Activated naive CD8-positive, alpha-beta T cell treated with anti-CD3 and anti-CD28 coated beads, Interleukin-2, amount 50 U/mL, for 24 hours (primary cell): ENCODE data around the gene HCLS1.
"Not testable (repeated sequence)": the region's sequence is repeated elsewhere in the genome, so short reads cannot be mapped to it uniquely, and the experiment has no call there.

Source experiments
- ATAC-seq: fragments of 150-1000 bp; cut with Tn5 transposase; one replicate; pipeline ENCODE4 v1.10.0; 2021
- DNase-seq: peaks from one replicate; pipeline ENCODE4 v3.0.0; 2021
- H3K27ac Mint-ChIP-seq: one replicate; pipeline ENCODE4 v1.8.0; 2021; ENCODE audit warnings: mild to moderate bottlenecking, mixed read lengths
- H3K27me3 Mint-ChIP-seq: one replicate; pipeline ENCODE4 v1.8.0; 2021; ENCODE audit warnings: mixed read lengths
- H3K36me3 Mint-ChIP-seq: one replicate; pipeline ENCODE4 v1.8.0; 2021; ENCODE audit warnings: low read depth, mixed read lengths
- H3K4me1 Mint-ChIP-seq: one replicate; pipeline ENCODE4 v1.8.0; 2021; ENCODE audit warnings: mixed read lengths
- H3K4me3 Mint-ChIP-seq: one replicate; pipeline ENCODE4 v1.8.0; 2021; ENCODE audit warnings: mild to moderate bottlenecking, moderate library complexity, mixed read lengths
- H3K9me3 Mint-ChIP-seq: one replicate; pipeline ENCODE4 v1.8.0; 2021; ENCODE audit warnings: mixed read lengths

The HCLS1 gene

GRCh38 chr3:121595765-121596406, 64.8 kb downstream of the HCLS1 start:
- DNase-seq (no peak), ATAC-seq (no peak)
- Mint-ChIP-seq H3K27ac (no peak overlapping the region), H3K4me1 (no peaks in the 10 kb centered on the region), H3K9me3 (no peaks in the 10 kb centered on the region), H3K36me3 (no peaks in the 10 kb centered on the region), H3K27me3 (no peaks in the 10 kb centered on the region), H3K4me3 (no peak overlapping the region)

GRCh38 chr3:121594850-121595249, 65.9 kb downstream of the HCLS1 start:
- Mint-ChIP-seq H3K36me3 (no peaks in the 10 kb centered on the region), H3K9me3 (no peaks in the 10 kb centered on the region), H3K4me3 (no peak overlapping the region), H3K27me3 (no peaks in the 10 kb centered on the region), H3K4me1 (no peaks in the 10 kb centered on the region), H3K27ac (no peak overlapping the region)
- DNase-seq, result no peak
- no peak for ATAC-seq

GRCh38 chr3:121593806-121594205, 66.9 kb downstream of the HCLS1 start:
- not testable (repeated sequence) for H3K27ac Mint-ChIP-seq, H3K27me3 Mint-ChIP-seq, H3K36me3 Mint-ChIP-seq, H3K4me3 Mint-ChIP-seq, H3K4me1 Mint-ChIP-seq, ATAC-seq, H3K9me3 Mint-ChIP-seq, DNase-seq

GRCh38 chr3:121592856-121593702, 67.6 kb downstream of the HCLS1 start, which contains the start of gene FBXO40:
TSS of gene FBXO40 (plus strand) at chr3:121593379. CDS start at chr3:121620576, 27,197 bp downstream.
- H3K4me3 Mint-ChIP-seq, result no peak within 1 kb of the TSS
- H3K36me3 Mint-ChIP-seq, result no peaks in the 10 kb centered on the region
- H3K9me3 Mint-ChIP-seq, result no peaks in the 10 kb centered on the region
- peaks cover 2% of the 10 kb centered on the region for H3K27me3 Mint-ChIP-seq
- no peak within 1 kb of the TSS for H3K27ac Mint-ChIP-seq
- DNase-seq (no peak), ATAC-seq (no peak)
- H3K4me1 Mint-ChIP-seq, result no peaks in the 10 kb centered on the region

GRCh38 chr3:121584418-121584817, 76.3 kb downstream of the HCLS1 start:
- H3K4me3 Mint-ChIP-seq, result no peak overlapping the region
- ATAC-seq (no peak), DNase-seq (no peak)
- H3K4me1 Mint-ChIP-seq, result no peaks in the 10 kb centered on the region
- H3K36me3 Mint-ChIP-seq, result no peaks in the 10 kb centered on the region
- H3K9me3 Mint-ChIP-seq, result no peaks in the 10 kb centered on the region
- H3K27me3 Mint-ChIP-seq, result peaks cover 11% of the 10 kb centered on the region
- H3K27ac Mint-ChIP-seq, result no peak overlapping the region

GRCh38 chr3:121581691-121582090, 79.0 kb downstream of the HCLS1 start:
- Mint-ChIP-seq H3K4me1 (no peaks in the 10 kb centered on the region), H3K27me3 (peaks cover 9% of the 10 kb centered on the region), H3K27ac (no peak overlapping the region), H3K4me3 (no peak overlapping the region), H3K36me3 (no peaks in the 10 kb centered on the region), H3K9me3 (no peaks in the 10 kb centered on the region)
- ATAC-seq (no peak), DNase-seq (no peak)
